Common myeloid progenitor, CD34-positive (primary cell): ENCODE measurements around the gene POLR1H.

Experiments
- CTCF ChIA-PET: fragments of 350-600 bp; sonication (Branson Sonifier 250); formaldehyde crosslinking; loops from one replicate; lab custom pipeline; 2021; ENCODE audit warnings: antibody characterized with exemption; lab: Charles Lee
- POLR2A ChIA-PET: fragments of 350-600 bp; sonication (Branson Sonifier 250); formaldehyde crosslinking; loops from one replicate; lab custom pipeline; 2021; ENCODE audit warnings: antibody characterized with exemption; lab: Charles Lee
- DNase-seq, 3 donors: peaks; one replicate each; pipeline versions ENCODE4 v3.0.0 to v3.0.0-alpha.2; 2013
- H3K27ac ChIP-seq, 2 experiments: 1 replicate in 1 of 2; 2 replicates in 1 of 2; pipeline ENCODE4 v1.7.0; 2013; ENCODE audit warnings: inconsistent platforms in 2 of 2, low read length in 2 of 2, mild to moderate bottlenecking in 2 of 2, low read depth in 1 of 2, moderate library complexity in 1 of 2; ENCODE audit not compliant: severe bottlenecking in 2 of 2, insufficient read depth in 1 of 2, poor library complexity in 1 of 2
- H3K27me3 ChIP-seq, 5 experiments: replicated peaks in 2 of 5; 1 replicate in 3 of 5; 2 replicates in 2 of 5; pipeline versions ENCODE4 v1.6.1 to v1.7.0; 2013; ENCODE audit warnings: low read length in 4 of 5, mild to moderate bottlenecking in 2 of 5, moderate library complexity in 2 of 5, inconsistent platforms in 1 of 5; ENCODE audit not compliant: insufficient read depth in 5 of 5, control insufficient read depth in 4 of 5
- H3K36me3 ChIP-seq, 4 experiments: 1 replicate in 2 of 4; 2 replicates in 2 of 4; pipeline versions ENCODE4 v1.6.1 to v1.7.0; 2013; ENCODE audit warnings: low read length in 3 of 4, control low read depth in 1 of 4, mild to moderate bottlenecking in 1 of 4; ENCODE audit not compliant: control insufficient read depth in 4 of 4, insufficient read depth in 4 of 4
- H3K4me1 ChIP-seq, 4 experiments: 1 replicate in 3 of 4; 2 replicates in 1 of 4; pipeline versions ENCODE4 v1.6.1 to v1.7.1; 2013; ENCODE audit warnings: low read length in 3 of 4, mild to moderate bottlenecking in 3 of 4, control low read depth in 1 of 4, inconsistent platforms in 1 of 4, moderate library complexity in 1 of 4; ENCODE audit not compliant: control insufficient read depth in 4 of 4, insufficient read depth in 4 of 4; ENCODE audit errors: control extremely low read depth in 1 of 4
- H3K4me3 ChIP-seq, 7 experiments: 1 replicate in 4 of 7; 2 replicates in 3 of 7; pipeline versions ENCODE4 v1.5.1 to v1.7.0; 2013; ENCODE audit warnings: mild to moderate bottlenecking in 7 of 7, low read length in 6 of 7, moderate library complexity in 6 of 7, inconsistent platforms in 2 of 7, low read depth in 2 of 7, control low read depth in 1 of 7; ENCODE audit not compliant: insufficient read depth in 4 of 7, control insufficient read depth in 1 of 7; ENCODE audit errors: extremely low read depth in 1 of 7
- H3K9me3 ChIP-seq, 5 experiments: 1 replicate in 4 of 5; 2 replicates in 1 of 5; pipeline versions ENCODE4 v1.6.1 to v1.7.1; 2013; ENCODE audit warnings: low read length in 4 of 5, mild to moderate bottlenecking in 2 of 5, inconsistent platforms in 1 of 5, low read depth in 1 of 5, moderate library complexity in 1 of 5; ENCODE audit not compliant: control insufficient read depth in 4 of 5, insufficient read depth in 2 of 5; ENCODE audit errors: control extremely low read depth in 1 of 5
- WGBS: methylation state at CpG from one replicate; pipeline ENCODE4 v1.1.5; 2013; ENCODE audit not compliant: insufficient coverage; 5-methylcytosine and 5-hydroxymethylcytosine counted together

Gene POLR1H

GRCh38 chr6:30104661-30105060 is 43.6 kb downstream of the POLR1H start:
- Histone ChIP-seq H3K9me3 (no peaks in the 10 kb centered on the region), H3K4me1 (peaks cover 9 to 36% (median 35%) of the 10 kb centered on the region in 4 experiments), H3K27ac (no peak overlapping the region), H3K27me3 (peaks cover 4 to 68% (median 41%) of the 10 kb centered on the region in 5 experiments), H3K4me3 (no peak overlapping the region), H3K36me3 (no peaks in the 10 kb centered on the region)
- ChIA-PET POLR2A (no interaction called here), CTCF (interaction anchor here (0.9 to 5.6 kb wide), 13 partner anchors 8 to 116 kb away, joined by 3 to 108 read pairs (median 10); partner anchors contain the start of genes TRIM15, TRIM31 and TRIM40)
- 100% methylated on average over 1 of the region's 2 CpGs for WGBS
- DNase-seq = no peak

GRCh38 chr6:30111266-30111856 is 50.3 kb downstream of the POLR1H start:
- H3K4me1 ChIP-seq = no peaks in the 10 kb centered on the region
- ChIA-PET POLR2A (no interaction called here), CTCF (interaction anchor here (0.9 to 4.0 kb wide), 3 partner anchors 8 to 41 kb away, joined by 4 to 25 read pairs (median 16); no protein-coding TSS in a partner anchor)
- 57% methylated on average over 21 of the region's 27 CpGs for WGBS
- no peak overlapping the region for H3K4me3 ChIP-seq
- peaks cover 13 to 69% (median 31%) of the 10 kb centered on the region in 5 experiments for H3K27me3 ChIP-seq
- no peak overlapping the region for H3K27ac ChIP-seq
- H3K36me3 ChIP-seq = no peaks in the 10 kb centered on the region
- H3K9me3 ChIP-seq = no peaks in the 10 kb centered on the region
- DNase-seq = no peak

- Histone ChIP-seq H3K36me3 (no peaks in the 10 kb centered on the region), H3K4me1 (no peaks in the 10 kb centered on the region), H3K4me3 (no peak overlapping the region), H3K27me3 (peaks cover 13 to 65% (median 29%) of the 10 kb centered on the region in 5 experiments), H3K9me3 (no peaks in the 10 kb centered on the region), H3K27ac (no peak overlapping the region)
- ChIA-PET POLR2A (no interaction called here), CTCF (interaction anchor here (1.1 to 4.0 kb wide), 3 partner anchors 10 to 28 kb away, joined by 3 to 25 read pairs (median 16); no protein-coding TSS in a partner anchor)
- WGBS = 79% methylated on average over 10 of the region's 10 CpGs
- DNase-seq = no peak
These were observed 51.4 kb downstream of the POLR1H start for GRCh38 chr6:30112402-30112994.

- Histone ChIP-seq H3K27me3 (peaks cover 13 to 60% (median 28%) of the 10 kb centered on the region in 5 experiments), H3K36me3 (no peaks in the 10 kb centered on the region), H3K4me1 (no peaks in the 10 kb centered on the region), H3K4me3 (no peak within 1 kb of the TSS), H3K27ac (no peak within 1 kb of the TSS), H3K9me3 (no peaks in the 10 kb centered on the region)
- ChIA-PET CTCF (interaction anchor here (1.1 to 4.0 kb wide), 3 partner anchors 10 to 28 kb away, joined by 3 to 25 read pairs (median 16); no protein-coding TSS in a partner anchor), POLR2A (no interaction called here)
- DNase-seq = no peak
- 86% methylated on average over 3 of the region's 3 CpGs for WGBS
These were observed 52.1 kb downstream of the POLR1H start, which contains the start of gene TRIM31 for GRCh38 chr6:30113003-30113759. TRIM31 (minus strand) TSS chr6:30113090; CDS start chr6:30112805, 285 bp downstream.

GRCh38 chr6:30113841-30114240 is 52.8 kb downstream of the POLR1H start:
- peaks cover 13 to 55% (median 28%) of the 10 kb centered on the region in 5 experiments for H3K27me3 ChIP-seq

More at GRCh38 chr6:30113841-30114240, 52.8 kb downstream of the POLR1H start:
- POLR2A ChIA-PET = no interaction called here
- H3K27ac ChIP-seq = no peak overlapping the region
- H3K4me1 ChIP-seq = no peaks in the 10 kb centered on the region
- no peaks in the 10 kb centered on the region for H3K9me3 ChIP-seq
- no peak for DNase-seq
- CTCF ChIA-PET = interaction anchor here (1.1 to 4.0 kb wide), 3 partner anchors 11 to 27 kb away, joined by 3 to 25 read pairs (median 16); no protein-coding TSS in a partner anchor
- no peaks in the 10 kb centered on the region for H3K36me3 ChIP-seq
- H3K4me3 ChIP-seq = no peak overlapping the region
- WGBS = no CpG with 5 or more reads among the region's 1 CpG
